HG03432 (cell line): Measurements from ENCODE around the gene IL12A.

Source experiments
- ATAC-seq: cut with Tn5 transposase; IDR thresholded peaks from one replicate; pipeline ENCODE4 v1.9.1; 2021; ENCODE audit warnings: mild to moderate bottlenecking, moderate library complexity; ENCODE audit not compliant: unreplicated experiment

Gene IL12A

GRCh38 chr3:159989973-159990846, 1.6 kb downstream of the IL12A start:
- no peak for ATAC-seq

GRCh38 chr3:159991591-159991990, 3.0 kb downstream of the IL12A start:
- no peak for ATAC-seq

GRCh38 chr3:159992589-159992988, 4.0 kb downstream of the IL12A start:
- no peak for ATAC-seq

- ATAC-seq, result no peak
Observed at GRCh38 chr3:159994182-159994581, 5.5 kb downstream of the IL12A start.

GRCh38 chr3:159995091-159995490, 6.5 kb downstream of the IL12A start:
- ATAC-seq, result no peak

GRCh38 chr3:159996018-159996417, 7.4 kb downstream of the IL12A start:
- ATAC-seq, result no peak

GRCh38 chr3:159996959-159997358, 8.3 kb downstream of the IL12A start:
- ATAC-seq, result no peak

GRCh38 chr3:160001148-160001760, 12.6 kb downstream of the IL12A start:
- ATAC-seq, result no peak

GRCh38 chr3:160001850-160002623, 13.4 kb downstream of the IL12A start:
- ATAC-seq, result no peak

GRCh38 chr3:160003520-160004128, 15.0 kb downstream of the IL12A start:
- ATAC-seq, result peak; percentile 89

GRCh38 chr3:160005004-160005403, 16.4 kb downstream of the IL12A start:
- no peak for ATAC-seq

- ATAC-seq, result peak; percentile 49
Observed at GRCh38 chr3:160006282-160007163, 17.9 kb downstream of the IL12A start.

GRCh38 chr3:160008961-160009360, 20.3 kb downstream of the IL12A start:
- ATAC-seq, result no peak

- peak; percentile 19 for ATAC-seq
Observed at GRCh38 chr3:160009525-160009924, 20.9 kb downstream of the IL12A start.

- peak; percentile 63 for ATAC-seq
Observed at GRCh38 chr3:160010578-160010977, 21.9 kb downstream of the IL12A start.

GRCh38 chr3:160012108-160012507, 23.5 kb downstream of the IL12A start:
- ATAC-seq, result peak; percentile 81

- peak; percentile 33 for ATAC-seq
Observed at GRCh38 chr3:160016972-160017371, 28.3 kb downstream of the IL12A start.

GRCh38 chr3:160018959-160019358, 30.3 kb downstream of the IL12A start:
- ATAC-seq, result no peak

- no peak for ATAC-seq
Observed at GRCh38 chr3:160020057-160020711, 31.5 kb downstream of the IL12A start.

- no peak for ATAC-seq
Observed at GRCh38 chr3:160022068-160022467, 33.4 kb downstream of the IL12A start.
